Nephron progenitor cell (in vitro differentiated cells): Measurements from ENCODE around the gene XRCC1.

Experiments used
- DNase-seq: peaks from one replicate; pipeline ENCODE4 v3.0.0; 2021
- H3K27ac Mint-ChIP-seq: 2 replicates; pipeline ENCODE4 v1.8.0; 2021; ENCODE audit warnings: mild to moderate bottlenecking, moderate library complexity, mixed read lengths
- H3K27me3 Mint-ChIP-seq: 2 replicates; pipeline ENCODE4 v1.8.0; 2021; ENCODE audit warnings: mild to moderate bottlenecking, low read depth, mixed read lengths; ENCODE audit not compliant: poor library complexity
- H3K36me3 Mint-ChIP-seq: 2 replicates; pipeline ENCODE4 v1.8.0; 2021; ENCODE audit warnings: low read depth, mixed read lengths
- H3K4me1 Mint-ChIP-seq: 2 replicates; pipeline ENCODE4 v1.8.0; 2021; ENCODE audit warnings: mixed read lengths
- H3K4me3 Mint-ChIP-seq: 2 replicates; pipeline ENCODE4 v1.8.0; 2021; ENCODE audit warnings: mild to moderate bottlenecking, moderate library complexity, mixed read lengths
- H3K9me3 Mint-ChIP-seq: 2 replicates; pipeline ENCODE4 v1.8.0; 2021; ENCODE audit warnings: mild to moderate bottlenecking, moderate library complexity, mixed read lengths
- TF ChIP-seq, protein P1 (sequence below): fragments of 200-600 bp; sonication (generic); IDR thresholded peaks from 2 replicates; pipeline ENCODE4 v1.5.0; 2021; ENCODE audit warnings: antibody characterized with exemption

Gene XRCC1

DNA sequence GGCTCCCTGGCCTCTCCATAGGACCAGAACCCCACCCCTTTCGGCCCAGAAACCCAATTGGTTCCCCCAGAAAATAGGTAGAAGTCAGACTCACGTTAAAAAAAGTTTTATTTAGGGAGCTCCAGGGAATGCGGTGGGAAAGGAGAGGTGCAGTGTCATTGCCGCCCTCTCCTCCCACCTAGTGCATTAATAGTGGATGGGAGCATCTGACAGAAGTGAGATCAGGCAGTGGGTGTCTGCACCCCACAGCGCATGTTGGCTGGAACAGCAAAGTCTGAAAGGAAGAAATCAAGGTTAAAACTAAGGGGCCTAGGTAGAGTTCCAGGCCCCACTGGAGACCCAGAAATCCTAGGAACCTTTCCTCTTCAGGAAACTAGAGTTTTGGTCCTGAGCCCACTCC, 68.7 kb downstream of the XRCC1 start:
- no peak for DNase-seq
- H3K36me3 Mint-ChIP-seq: peaks cover 37% of the 10 kb centered on the region
- TF ChIP-seq, protein P1, sequence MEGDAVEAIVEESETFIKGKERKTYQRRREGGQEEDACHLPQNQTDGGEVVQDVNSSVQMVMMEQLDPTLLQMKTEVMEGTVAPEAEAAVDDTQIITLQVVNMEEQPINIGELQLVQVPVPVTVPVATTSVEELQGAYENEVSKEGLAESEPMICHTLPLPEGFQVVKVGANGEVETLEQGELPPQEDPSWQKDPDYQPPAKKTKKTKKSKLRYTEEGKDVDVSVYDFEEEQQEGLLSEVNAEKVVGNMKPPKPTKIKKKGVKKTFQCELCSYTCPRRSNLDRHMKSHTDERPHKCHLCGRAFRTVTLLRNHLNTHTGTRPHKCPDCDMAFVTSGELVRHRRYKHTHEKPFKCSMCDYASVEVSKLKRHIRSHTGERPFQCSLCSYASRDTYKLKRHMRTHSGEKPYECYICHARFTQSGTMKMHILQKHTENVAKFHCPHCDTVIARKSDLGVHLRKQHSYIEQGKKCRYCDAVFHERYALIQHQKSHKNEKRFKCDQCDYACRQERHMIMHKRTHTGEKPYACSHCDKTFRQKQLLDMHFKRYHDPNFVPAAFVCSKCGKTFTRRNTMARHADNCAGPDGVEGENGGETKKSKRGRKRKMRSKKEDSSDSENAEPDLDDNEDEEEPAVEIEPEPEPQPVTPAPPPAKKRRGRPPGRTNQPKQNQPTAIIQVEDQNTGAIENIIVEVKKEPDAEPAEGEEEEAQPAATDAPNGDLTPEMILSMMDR: no peak
- peaks cover 28% of the 10 kb centered on the region for H3K4me1 Mint-ChIP-seq
- H3K27me3 Mint-ChIP-seq: peaks cover 40% of the 10 kb centered on the region
- H3K4me3 Mint-ChIP-seq: no peak overlapping the region
- no peaks in the 10 kb centered on the region for H3K9me3 Mint-ChIP-seq
- H3K27ac Mint-ChIP-seq: no peak overlapping the region

DNA sequence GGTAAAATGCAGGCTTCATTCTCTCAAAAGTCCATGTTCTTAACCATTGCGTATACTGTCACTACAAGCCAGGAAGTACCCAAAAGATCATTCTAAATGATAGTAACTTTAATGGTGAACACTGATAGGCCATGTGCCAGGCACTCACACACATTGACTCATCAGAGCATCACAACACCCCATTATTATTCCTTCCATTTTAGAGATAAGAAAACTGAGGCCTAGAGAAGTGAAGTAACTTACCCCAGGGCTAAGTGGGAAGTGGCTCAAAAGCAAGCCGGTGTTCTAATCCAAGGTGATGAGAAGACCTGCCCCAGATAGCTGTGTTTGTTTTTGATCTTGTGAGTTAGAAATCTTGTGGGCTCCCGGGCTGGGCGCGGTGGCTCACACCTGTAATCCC, 69.4 kb downstream of the XRCC1 start:
- DNase-seq: no peak
- Mint-ChIP-seq H3K4me1 (peaks cover 30% of the 10 kb centered on the region), H3K36me3 (peaks cover 32% of the 10 kb centered on the region), H3K27me3 (peaks cover 47% of the 10 kb centered on the region), H3K9me3 (no peaks in the 10 kb centered on the region), H3K27ac (no peak overlapping the region), H3K4me3 (no peak overlapping the region)
- TF ChIP-seq, protein P1: no peak

DNA sequence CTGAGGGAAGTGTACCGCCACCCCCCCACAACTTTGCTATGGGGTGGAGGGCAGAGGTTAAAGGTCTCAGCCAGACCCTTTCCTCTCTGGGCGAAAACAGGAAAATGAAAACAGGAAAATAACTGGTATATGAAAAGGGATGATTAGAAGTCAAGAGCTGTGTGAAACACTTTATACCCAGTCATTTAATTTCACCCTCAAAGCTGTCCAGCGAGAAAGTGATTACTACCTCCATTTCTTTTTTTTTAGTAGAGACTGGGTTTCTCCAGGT, 70.2 kb downstream of the XRCC1 start:
- H3K9me3 Mint-ChIP-seq: no peaks in the 10 kb centered on the region
- H3K27ac Mint-ChIP-seq: no peak overlapping the region
- H3K4me1 Mint-ChIP-seq: peaks cover 34% of the 10 kb centered on the region
- peaks cover 55% of the 10 kb centered on the region for H3K27me3 Mint-ChIP-seq
- H3K4me3 Mint-ChIP-seq: peak overlapping the region; percentile 39
- no peak for DNase-seq
- H3K36me3 Mint-ChIP-seq: peaks cover 29% of the 10 kb centered on the region
- TF ChIP-seq, protein P1: no peak

DNA sequence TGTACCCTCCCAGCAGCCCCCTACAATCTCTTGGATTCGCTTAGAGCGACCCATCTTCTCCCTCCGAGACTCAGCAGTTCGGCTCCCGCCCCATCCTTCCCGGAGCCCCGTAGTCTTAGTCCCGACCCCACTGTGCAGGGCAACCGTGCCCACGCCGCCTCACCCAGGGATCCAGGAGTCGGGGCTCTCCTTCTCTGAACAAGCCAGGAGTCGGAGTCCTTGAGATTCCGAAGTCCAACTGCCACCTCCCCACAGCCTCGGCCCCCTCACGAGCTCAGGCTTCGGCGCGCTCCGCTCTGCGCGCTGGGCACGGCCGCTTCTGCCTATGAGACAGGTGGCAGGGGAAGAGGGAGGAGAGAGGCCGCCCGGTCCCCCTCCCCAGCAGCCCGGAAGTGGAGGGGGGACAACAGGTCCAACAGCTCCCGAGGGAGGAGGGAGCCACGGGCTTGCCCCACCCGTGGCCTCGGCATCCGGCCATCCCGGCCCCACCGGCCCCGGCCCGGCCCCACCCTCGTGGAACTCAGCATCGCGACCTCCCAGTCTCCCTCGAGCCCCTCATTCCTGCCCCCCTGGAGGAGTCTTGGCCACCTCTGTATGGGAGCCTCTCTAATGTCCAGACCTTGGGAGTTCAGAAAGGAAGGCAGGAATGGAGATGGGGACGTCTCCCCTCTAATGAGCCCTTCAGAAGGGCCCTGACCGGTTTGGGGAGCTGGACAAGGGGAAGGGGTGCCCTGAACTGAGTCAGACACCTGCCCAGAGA, 70.7 kb downstream of the XRCC1 start, which contains the start of gene PHLDB3:
Gene PHLDB3 (minus strand): TSS at position 321 of the 760 bp plus-strand sequence. CDS start 628 bp downstream, outside the sequence.
- Mint-ChIP-seq H3K27ac (peak within 1 kb of the TSS; percentile 97), H3K36me3 (peaks cover 24% of the 10 kb centered on the region), H3K4me1 (peaks cover 35% of the 10 kb centered on the region), H3K27me3 (peaks cover 51% of the 10 kb centered on the region), H3K9me3 (no peaks in the 10 kb centered on the region), H3K4me3 (peak within 1 kb of the TSS; percentile 92)
- DNase-seq: peak; percentile 53
- TF ChIP-seq, protein P1: no peak

DNA sequence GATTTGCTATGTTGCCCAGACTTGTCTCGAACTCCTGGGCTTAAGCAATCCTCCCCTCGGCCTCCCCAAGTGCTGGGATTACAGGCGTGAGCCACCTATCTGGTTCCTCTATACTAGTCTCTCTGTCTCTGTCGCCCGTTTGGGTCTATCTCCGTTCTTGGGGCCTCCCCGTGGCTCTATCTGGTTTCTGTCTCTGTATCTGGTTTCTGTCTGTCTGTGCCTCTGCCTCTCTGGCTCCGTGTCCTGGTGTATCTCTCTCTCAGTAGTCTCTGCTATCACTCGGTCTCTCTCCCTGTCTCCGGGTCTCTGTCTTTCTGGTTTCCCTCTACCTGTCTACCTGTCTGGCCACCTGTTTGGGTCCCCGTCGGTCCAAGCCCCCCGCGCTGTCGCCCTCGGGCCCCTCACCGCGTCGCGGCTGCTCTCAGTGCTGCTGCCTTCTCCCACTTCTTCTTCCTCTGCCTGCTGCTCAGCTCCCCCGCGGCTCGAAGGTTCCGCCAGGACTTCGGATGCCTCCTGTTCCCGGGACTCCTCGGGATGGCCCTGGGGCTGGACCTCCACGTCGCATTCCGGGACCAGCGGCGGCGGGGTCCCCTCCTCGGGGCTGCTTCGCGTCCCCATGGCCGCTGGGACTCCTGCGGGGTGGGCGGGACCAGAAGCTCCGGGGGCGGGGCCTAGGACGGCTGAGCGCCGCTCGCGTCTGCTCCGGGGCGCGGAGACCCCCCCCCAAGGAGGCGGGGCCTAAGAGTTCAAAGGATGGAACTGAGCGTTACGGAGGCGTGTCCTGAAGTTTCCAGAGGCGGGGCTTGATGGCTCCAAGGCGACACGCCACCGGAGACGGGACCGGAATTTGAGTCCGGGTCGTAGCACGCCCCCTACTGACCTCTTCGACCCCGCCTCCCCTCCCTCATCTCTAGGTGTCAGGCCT, 71.6 kb downstream of the XRCC1 start:
- Mint-ChIP-seq H3K4me3 (peak overlapping the region; percentile 92), H3K4me1 (peaks cover 43% of the 10 kb centered on the region), H3K27me3 (peaks cover 50% of the 10 kb centered on the region), H3K36me3 (peaks cover 27% of the 10 kb centered on the region), H3K9me3 (no peaks in the 10 kb centered on the region), H3K27ac (peak overlapping the region; percentile 97)
- TF ChIP-seq, protein P1: no peak
- DNase-seq: peak; percentile 100
